IMR-90 (cell line): ENCODE data around the gene USP12. TPM values are rescaled to one million over a fixed set of nuclear protein-coding genes. Genes with fewer than 3 reads are reported as not detected.
A peak's percentile ranks its signal among the peaks of the same experiment; 100 is the strongest.

Experiments used
- ATAC-seq: fragments of 200-7000 bp; cut with Tn5 transposase; 2 replicates; pipeline ENCODE4 v1.9.1; 2020; ENCODE audit warnings: low read depth, mild to moderate bottlenecking, moderate library complexity
- BruUV-seq: library from RNA; stranded (reverse); fragments of 400-500 nt; replicated peaks from 2 replicates; lab custom pipeline; 2021; lab: Mats Ljungman, UMichigan
- CTCF ChIA-PET: fragments of 300-600 bp; formaldehyde crosslinking; extraction: SDS; loops from one replicate; lab custom pipeline; 2021; ENCODE audit warnings: antibody characterized with exemption; lab: Yijun Ruan, JAX
- POLR2A ChIA-PET: fragments of 300-600 bp; sonication (Branson Sonifier 250); formaldehyde crosslinking; loops from one replicate; lab custom pipeline; 2022; ENCODE audit warnings: antibody characterized with exemption; ENCODE audit not compliant: unreplicated experiment; lab: Charles Lee
- DNase-seq: peaks from one replicate; pipeline ENCODE4 v3.0.0; 2013
- H2AFZ ChIP-seq: replicated peaks from 2 replicates; pipeline ENCODE3; 2013; ENCODE audit warnings: low read length, mild to moderate bottlenecking; ENCODE audit not compliant: poor library complexity
- H2AK5ac ChIP-seq: 2 replicates; pipeline ENCODE4 v1.6.1; 2013; ENCODE audit warnings: low read depth, low read length, inconsistent platforms
- H2AK9ac ChIP-seq: replicated peaks from 2 replicates; pipeline ENCODE3; 2013; ENCODE audit warnings: mild to moderate bottlenecking, low read depth, low read length, moderate library complexity; ENCODE audit not compliant: poor library complexity
- H2BK120ac ChIP-seq: 2 replicates; pipeline ENCODE4 v1.6.1; 2013; ENCODE audit warnings: low read depth, low read length, inconsistent platforms
- H2BK15ac ChIP-seq: 3 replicates; pipeline ENCODE4 v1.6.1; 2013; ENCODE audit warnings: low read depth, low read length, inconsistent platforms
- H2BK20ac ChIP-seq: 2 replicates; pipeline ENCODE4 v1.6.1; 2013; ENCODE audit warnings: low read depth, mild to moderate bottlenecking, inconsistent platforms, low read length, moderate library complexity
- H2BK5ac ChIP-seq: 2 replicates; pipeline ENCODE4 v1.6.1; 2013; ENCODE audit warnings: mild to moderate bottlenecking, low read depth, low read length, inconsistent platforms; ENCODE audit not compliant: poor library complexity, severe bottlenecking
- H3K14ac ChIP-seq: replicated peaks from 2 replicates; pipeline ENCODE4 v1.6.1; 2013; ENCODE audit warnings: low read depth, low read length, inconsistent platforms
- H3K18ac ChIP-seq: 2 replicates; pipeline ENCODE4 v1.6.1; 2013; ENCODE audit warnings: low read depth, low read length, control low read depth
- H3K23ac ChIP-seq: 2 replicates; pipeline ENCODE4 v1.6.1; 2013; ENCODE audit warnings: low read depth, low read length, inconsistent platforms
- H3K27ac ChIP-seq: 2 replicates; pipeline ENCODE4 v1.5.1; 2013; ENCODE audit warnings: mild to moderate bottlenecking, control low read depth, low read length; ENCODE audit not compliant: insufficient read depth
- H3K27me3 ChIP-seq: 2 replicates; pipeline ENCODE4 v1.6.1; 2013; ENCODE audit warnings: low read length; ENCODE audit not compliant: control insufficient read depth, insufficient read depth
- H3K36me3 ChIP-seq: 2 replicates; pipeline ENCODE4 v1.6.1; 2013; ENCODE audit warnings: low read length, mixed read lengths; ENCODE audit not compliant: control insufficient read depth, insufficient read depth
- H3K4ac ChIP-seq: 2 replicates; pipeline ENCODE4 v1.6.1; 2013; ENCODE audit warnings: low read depth, low read length, inconsistent platforms
- H3K4me1 ChIP-seq: 2 replicates; pipeline ENCODE4 v1.6.1; 2013; ENCODE audit warnings: low read length, mixed read lengths; ENCODE audit not compliant: control insufficient read depth, insufficient read depth
- H3K4me2 ChIP-seq: 2 replicates; pipeline ENCODE4 v1.6.1; 2013; ENCODE audit warnings: low read depth, mild to moderate bottlenecking, control low read depth, low read length, moderate library complexity
- H3K4me3 ChIP-seq: 2 replicates; pipeline ENCODE4 v1.5.1; 2013; ENCODE audit warnings: low read depth, mild to moderate bottlenecking, control low read depth, low read length, moderate library complexity; ENCODE audit not compliant: insufficient read depth
- H3K56ac ChIP-seq: 2 replicates; pipeline ENCODE4 v1.6.1; 2013; ENCODE audit warnings: low read length, inconsistent platforms; ENCODE audit not compliant: insufficient read depth; ENCODE audit errors: extremely low read depth
- H3K79me1 ChIP-seq, 2 experiments: 2 replicates each; pipeline ENCODE4 v1.6.1; 2013; ENCODE audit warnings: low read length in 2 of 2, inconsistent platforms in 1 of 2, low read depth in 1 of 2
- H3K9ac ChIP-seq: 2 replicates; pipeline ENCODE4 v1.6.1; 2013; ENCODE audit warnings: low read depth, low read length, control low read depth
- H3K9me1 ChIP-seq: 2 replicates; pipeline ENCODE4 v1.6.1; 2013; ENCODE audit warnings: low read length, inconsistent platforms; ENCODE audit not compliant: insufficient read depth
- H3K9me3 ChIP-seq: 2 replicates; pipeline ENCODE4 v1.6.1; 2013; ENCODE audit warnings: low read length; ENCODE audit not compliant: control insufficient read depth, insufficient read depth
- H4K20me1 ChIP-seq: 2 replicates; pipeline ENCODE4 v1.6.1; 2013; ENCODE audit warnings: low read length, inconsistent platforms; ENCODE audit not compliant: insufficient read depth
- H4K5ac ChIP-seq: 2 replicates; pipeline ENCODE4 v1.6.1; 2013; ENCODE audit warnings: mild to moderate bottlenecking, low read depth, low read length, control low read depth
- H4K8ac ChIP-seq, 2 experiments: 2 replicates each; pipeline ENCODE4 v1.6.1; 2013; ENCODE audit warnings: low read depth in 2 of 2, low read length in 2 of 2, control low read depth in 1 of 2, inconsistent platforms in 1 of 2
- H4K91ac ChIP-seq: 2 replicates; pipeline ENCODE4 v1.6.1; 2013; ENCODE audit warnings: low read depth, low read length, inconsistent platforms; ENCODE audit not compliant: insufficient read depth
- BHLHE40 ChIP-seq: fragments of 150-350 bp; IDR thresholded peaks from 2 replicates; pipeline ENCODE4 v1.6.1; 2016; ENCODE audit warnings: mild to moderate bottlenecking, low read depth, low read length
- CEBPB ChIP-seq: IDR thresholded peaks from 2 replicates; pipeline ENCODE4 v1.6.1; 2012; ENCODE audit warnings: low read depth, low read length, improper control_type of control experiment
- CTCF ChIP-seq: conservative IDR thresholded peaks from 2 replicates; pipeline ENCODE4 v1.5.1; 2012; ENCODE audit warnings: mild to moderate bottlenecking, low read depth, low read length, improper control_type of control experiment
- ELK1 ChIP-seq: fragments of 150-350 bp; IDR thresholded peaks from 2 replicates; pipeline ENCODE4 v1.6.1; 2016; ENCODE audit warnings: low read depth, mild to moderate bottlenecking, low read length, moderate library complexity, borderline replicate concordance
- FOS ChIP-seq: fragments of 150-350 bp; IDR thresholded peaks from 2 replicates; pipeline ENCODE4 v1.6.1; 2016; ENCODE audit warnings: low read depth, low read length
- MAFK ChIP-seq: IDR thresholded peaks from 2 replicates; pipeline ENCODE4 v1.6.1; 2012; ENCODE audit warnings: low read depth, low read length, improper control_type of control experiment
- MAZ ChIP-seq: IDR thresholded peaks from 2 replicates; pipeline ENCODE4 v1.6.1; 2012; ENCODE audit warnings: low read depth, mild to moderate bottlenecking, low read length, improper control_type of control experiment, moderate library complexity, borderline replicate concordance
- MXI1 ChIP-seq: IDR thresholded peaks from 2 replicates; pipeline ENCODE4 v1.6.1; 2012; ENCODE audit warnings: low read depth, mild to moderate bottlenecking, low read length, moderate library complexity, borderline replicate concordance
- NFE2L2 ChIP-seq: fragments of 150-350 bp; IDR thresholded peaks from 2 replicates; pipeline ENCODE4 v1.6.1; 2016; ENCODE audit warnings: low read depth, mild to moderate bottlenecking, low read length
- POLR2A ChIP-seq: IDR thresholded peaks from 2 replicates; pipeline ENCODE4 v1.6.1; 2012; ENCODE audit warnings: mild to moderate bottlenecking, low read depth, low read length
- RAD21 ChIP-seq: IDR thresholded peaks from 2 replicates; pipeline ENCODE4 v1.6.1; 2012; ENCODE audit warnings: low read length, improper control_type of control experiment
- RCOR1 ChIP-seq: IDR thresholded peaks from 2 replicates; pipeline ENCODE4 v1.6.1; 2012; ENCODE audit warnings: mild to moderate bottlenecking, low read length, improper control_type of control experiment; ENCODE audit not compliant: insufficient replicate concordance
- RFX5 ChIP-seq: IDR thresholded peaks from 2 replicates; pipeline ENCODE4 v1.8.0; 2012; ENCODE audit warnings: low read depth, mild to moderate bottlenecking, low read length, moderate library complexity
- SMC3 ChIP-seq: fragments of 150-350 bp; IDR thresholded peaks from 2 replicates; pipeline ENCODE4 v1.6.1; 2016; ENCODE audit warnings: low read depth, mild to moderate bottlenecking, antibody characterized with exemption, low read length, moderate library complexity
- USF2 ChIP-seq: fragments of 150-350 bp; IDR thresholded peaks from 2 replicates; pipeline ENCODE4 v1.6.1; 2017; ENCODE audit warnings: mild to moderate bottlenecking, antibody characterized with exemption, low read length, low read depth
- WGBS, 2 experiments: methylation state at CpG; one replicate each; pipeline versions ENCODE4 v1.1.5 to v1.1.7; 2013; ENCODE audit warnings: missing lambda C conversion rate in 2 of 2; ENCODE audit not compliant: insufficient read length in 1 of 2; ENCODE audit errors: extremely low coverage in 2 of 2; 5-methylcytosine and 5-hydroxymethylcytosine counted together
- dilution Hi-C: fragments of 300-500 bp; cut with HindIII; formaldehyde crosslinking; loops from one replicate; pipeline ENCODE4 v1.14.3; 2018; ENCODE audit warnings: low sequenced_read_pairs; ENCODE audit not compliant: unreplicated experiment
- in situ Hi-C: fragments of 300-500 bp; cut with MboI; formaldehyde crosslinking; loops from 3 replicates; pipeline ENCODE4 v1.14.3; 2019; ENCODE audit warnings: low sequenced_read_pairs, inconsistent platforms, mixed read lengths
- intact Hi-C: fragments of 100-400 bp; cut with micrococcal nuclease; formaldehyde crosslinking; loops from 2 replicates; pipeline ENCODE4 v1.10.0; 2022
- polyA plus RNA-seq, 3 experiments: library from polyadenylated mRNA; depleted of rRNA; stranded (reverse); fragments of >200 nt; gene quantifications; 2 replicates each; pipeline ENCODE4 v1.2.3, GENCODE V29; 2012; ENCODE audit warnings: low replicate concordance in 1 of 3
- total RNA-seq: library from RNA; depleted of rRNA; stranded (reverse); fragments of >200 nt; gene quantifications from 2 replicates; pipeline ENCODE4 v1.2.3, GENCODE V29; 2012

The USP12 gene
- total and polyA plus RNA-seq, 2 of the 4 experiments (the other 2 are of a cell fraction) = 11.8 to 16.5 TPM

GRCh38 chr13:27199211-27199610 lies 27.6 kb upstream of the USP12 start:
- dilution Hi-C loops (no loop called here), intact Hi-C loops (no loop called here), in situ Hi-C loops (no loop called here)
- ATAC-seq (no peak), DNase-seq (no peak)
- Histone ChIP-seq H3K4me1 (peaks cover 5% of the 10 kb centered on the region), H3K4me2 (no peak overlapping the region), H3K27me3 (no peaks in the 10 kb centered on the region), H4K8ac (no peak overlapping the region), H2AFZ (no peak overlapping the region), H2BK15ac (no peak overlapping the region), H3K27ac (no peak overlapping the region), H4K91ac (no peak overlapping the region), H3K23ac (no peak overlapping the region), H3K18ac (no peak overlapping the region), H4K5ac (no peak overlapping the region), H3K14ac (no peak overlapping the region), H2BK5ac (no peak overlapping the region), H3K4ac (no peak overlapping the region), H4K20me1 (no peaks in the 10 kb centered on the region), H3K9me3 (no peaks in the 10 kb centered on the region), H3K79me1 (no peaks in the 10 kb centered on the region), H3K56ac (no peak overlapping the region), H2AK9ac (no peak overlapping the region), H2BK20ac (no peak overlapping the region), H3K4me3 (no peak overlapping the region), H2BK120ac (peak overlapping the region; percentile 21; the same call in 1 of the 2 replicates), H3K9me1 (0 out of 2 replicates have a peak, but pooled peaks cover 2% of the 10 kb centered on the region), H3K9ac (no peak overlapping the region), H2AK5ac (peak overlapping the region; percentile 11; the same call in 1 of the 2 replicates), H3K36me3 (no peaks in the 10 kb centered on the region)
- TF ChIP-seq RAD21 = no peak
- TF ChIP-seq CTCF = no peak
- TF ChIP-seq CEBPB = no peak
- no peak for TF ChIP-seq POLR2A
- TF ChIP-seq MAZ = no peak
- no peak for TF ChIP-seq NFE2L2
- no peak for TF ChIP-seq USF2
- no peak for TF ChIP-seq MAFK
- no peak for TF ChIP-seq RFX5
- TF ChIP-seq MXI1 = no peak
- no peak for TF ChIP-seq FOS
- TF ChIP-seq ELK1 = no peak
- no peak for TF ChIP-seq RCOR1
- TF ChIP-seq SMC3 = no peak
- no peak for TF ChIP-seq BHLHE40
- CTCF ChIA-PET = no interaction called here
- WGBS, 2 experiments = 100% methylated on average over 2 of the region's 3 CpGs; no CpG with 5 or more reads in 1 of the 2 experiments
- POLR2A ChIA-PET = no interaction called here
- BruUV-seq = no TSS peak
